Upper lobe of left lung (tissue), 4 donors: ENCODE data around the gene SPDL1.

Source experiments
- POLR2A ChIP-seq, 4 donors: fragments of 450-650 bp; IDR thresholded peaks; one replicate each; pipeline ENCODE4 v1.5.1; 2016 to 2017; ENCODE audit warnings: antibody characterized with exemption in 4 of 4, mild to moderate bottlenecking in 2 of 4
- TF ChIP-seq, protein P1 (sequence below), 6 experiments: fragments of 450-650 bp in 4 of 6; fragments of 200-600 bp in 2 of 6; sonication (generic) in 2 of 6; IDR thresholded peaks; one replicate each; pipeline ENCODE4 v1.5.1; 2016 to 2019; ENCODE audit warnings: antibody characterized with exemption in 6 of 6

DNA sequence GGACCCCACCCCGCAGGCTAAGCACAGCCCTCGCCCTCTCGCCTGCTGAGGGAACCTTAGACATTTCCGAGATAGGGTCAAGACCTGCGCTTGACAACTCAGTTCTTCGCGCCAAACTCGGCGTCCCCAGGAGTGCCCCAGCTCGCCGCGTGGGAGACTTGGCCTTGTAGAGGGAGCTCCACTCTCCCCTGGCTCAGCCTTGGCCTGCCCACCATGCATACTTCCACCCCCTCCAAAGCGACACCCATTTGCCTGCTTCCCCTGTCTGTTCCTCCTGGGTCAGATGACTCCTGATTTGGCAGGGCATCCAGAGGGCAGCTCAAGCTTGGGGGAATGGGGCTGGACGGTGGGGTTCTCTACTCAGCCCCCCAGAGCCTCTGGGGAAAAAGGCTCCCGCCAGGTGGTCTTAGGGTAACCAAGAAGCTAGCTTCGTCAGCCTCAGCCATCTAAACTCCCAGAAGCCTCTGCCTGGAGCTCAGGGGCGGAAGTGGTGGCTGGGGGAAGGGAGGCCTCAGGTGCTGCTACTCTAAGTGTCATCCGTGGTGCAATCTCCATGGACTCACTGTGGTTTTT, 54.1 kb downstream of the SPDL1 start:
- no peak for TF ChIP-seq POLR2A (IDR thresholded peaks at IDR 0.05)
- TF ChIP-seq, protein P1, sequence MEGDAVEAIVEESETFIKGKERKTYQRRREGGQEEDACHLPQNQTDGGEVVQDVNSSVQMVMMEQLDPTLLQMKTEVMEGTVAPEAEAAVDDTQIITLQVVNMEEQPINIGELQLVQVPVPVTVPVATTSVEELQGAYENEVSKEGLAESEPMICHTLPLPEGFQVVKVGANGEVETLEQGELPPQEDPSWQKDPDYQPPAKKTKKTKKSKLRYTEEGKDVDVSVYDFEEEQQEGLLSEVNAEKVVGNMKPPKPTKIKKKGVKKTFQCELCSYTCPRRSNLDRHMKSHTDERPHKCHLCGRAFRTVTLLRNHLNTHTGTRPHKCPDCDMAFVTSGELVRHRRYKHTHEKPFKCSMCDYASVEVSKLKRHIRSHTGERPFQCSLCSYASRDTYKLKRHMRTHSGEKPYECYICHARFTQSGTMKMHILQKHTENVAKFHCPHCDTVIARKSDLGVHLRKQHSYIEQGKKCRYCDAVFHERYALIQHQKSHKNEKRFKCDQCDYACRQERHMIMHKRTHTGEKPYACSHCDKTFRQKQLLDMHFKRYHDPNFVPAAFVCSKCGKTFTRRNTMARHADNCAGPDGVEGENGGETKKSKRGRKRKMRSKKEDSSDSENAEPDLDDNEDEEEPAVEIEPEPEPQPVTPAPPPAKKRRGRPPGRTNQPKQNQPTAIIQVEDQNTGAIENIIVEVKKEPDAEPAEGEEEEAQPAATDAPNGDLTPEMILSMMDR (IDR thresholded peaks at IDR 0.05) = no peak
